ENCODE data around the gene CYP39A1.

DNA sequence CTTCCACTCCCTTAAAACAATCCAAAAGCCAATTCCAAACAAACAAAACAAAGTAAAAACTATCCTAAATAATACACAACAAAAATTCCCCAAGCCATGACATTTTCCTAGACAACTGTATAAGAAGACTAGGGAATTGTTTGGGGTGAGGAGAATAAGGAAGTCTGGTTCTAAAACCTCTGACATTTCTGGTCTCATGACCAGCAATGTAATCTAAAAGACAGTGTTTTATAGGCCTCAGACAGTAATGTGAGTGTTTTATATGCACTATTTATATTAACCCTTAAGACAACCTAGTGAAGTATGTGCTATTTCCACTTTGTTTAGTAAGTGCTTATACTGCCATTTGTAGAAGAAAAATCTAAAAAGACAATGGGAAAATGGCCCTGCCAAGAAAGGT, 148.4 kb downstream of the CYP39A1 start:
- TF ChIP-seq, protein P1, sequence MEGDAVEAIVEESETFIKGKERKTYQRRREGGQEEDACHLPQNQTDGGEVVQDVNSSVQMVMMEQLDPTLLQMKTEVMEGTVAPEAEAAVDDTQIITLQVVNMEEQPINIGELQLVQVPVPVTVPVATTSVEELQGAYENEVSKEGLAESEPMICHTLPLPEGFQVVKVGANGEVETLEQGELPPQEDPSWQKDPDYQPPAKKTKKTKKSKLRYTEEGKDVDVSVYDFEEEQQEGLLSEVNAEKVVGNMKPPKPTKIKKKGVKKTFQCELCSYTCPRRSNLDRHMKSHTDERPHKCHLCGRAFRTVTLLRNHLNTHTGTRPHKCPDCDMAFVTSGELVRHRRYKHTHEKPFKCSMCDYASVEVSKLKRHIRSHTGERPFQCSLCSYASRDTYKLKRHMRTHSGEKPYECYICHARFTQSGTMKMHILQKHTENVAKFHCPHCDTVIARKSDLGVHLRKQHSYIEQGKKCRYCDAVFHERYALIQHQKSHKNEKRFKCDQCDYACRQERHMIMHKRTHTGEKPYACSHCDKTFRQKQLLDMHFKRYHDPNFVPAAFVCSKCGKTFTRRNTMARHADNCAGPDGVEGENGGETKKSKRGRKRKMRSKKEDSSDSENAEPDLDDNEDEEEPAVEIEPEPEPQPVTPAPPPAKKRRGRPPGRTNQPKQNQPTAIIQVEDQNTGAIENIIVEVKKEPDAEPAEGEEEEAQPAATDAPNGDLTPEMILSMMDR (IDR thresholded peaks at IDR 0.05; ENCODE audit: insufficient read depth, low read length), result no peak
- TF ChIP-seq, protein P2, sequence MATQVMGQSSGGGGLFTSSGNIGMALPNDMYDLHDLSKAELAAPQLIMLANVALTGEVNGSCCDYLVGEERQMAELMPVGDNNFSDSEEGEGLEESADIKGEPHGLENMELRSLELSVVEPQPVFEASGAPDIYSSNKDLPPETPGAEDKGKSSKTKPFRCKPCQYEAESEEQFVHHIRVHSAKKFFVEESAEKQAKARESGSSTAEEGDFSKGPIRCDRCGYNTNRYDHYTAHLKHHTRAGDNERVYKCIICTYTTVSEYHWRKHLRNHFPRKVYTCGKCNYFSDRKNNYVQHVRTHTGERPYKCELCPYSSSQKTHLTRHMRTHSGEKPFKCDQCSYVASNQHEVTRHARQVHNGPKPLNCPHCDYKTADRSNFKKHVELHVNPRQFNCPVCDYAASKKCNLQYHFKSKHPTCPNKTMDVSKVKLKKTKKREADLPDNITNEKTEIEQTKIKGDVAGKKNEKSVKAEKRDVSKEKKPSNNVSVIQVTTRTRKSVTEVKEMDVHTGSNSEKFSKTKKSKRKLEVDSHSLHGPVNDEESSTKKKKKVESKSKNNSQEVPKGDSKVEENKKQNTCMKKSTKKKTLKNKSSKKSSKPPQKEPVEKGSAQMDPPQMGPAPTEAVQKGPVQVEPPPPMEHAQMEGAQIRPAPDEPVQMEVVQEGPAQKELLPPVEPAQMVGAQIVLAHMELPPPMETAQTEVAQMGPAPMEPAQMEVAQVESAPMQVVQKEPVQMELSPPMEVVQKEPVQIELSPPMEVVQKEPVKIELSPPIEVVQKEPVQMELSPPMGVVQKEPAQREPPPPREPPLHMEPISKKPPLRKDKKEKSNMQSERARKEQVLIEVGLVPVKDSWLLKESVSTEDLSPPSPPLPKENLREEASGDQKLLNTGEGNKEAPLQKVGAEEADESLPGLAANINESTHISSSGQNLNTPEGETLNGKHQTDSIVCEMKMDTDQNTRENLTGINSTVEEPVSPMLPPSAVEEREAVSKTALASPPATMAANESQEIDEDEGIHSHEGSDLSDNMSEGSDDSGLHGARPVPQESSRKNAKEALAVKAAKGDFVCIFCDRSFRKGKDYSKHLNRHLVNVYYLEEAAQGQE (IDR thresholded peaks at IDR 0.05; ENCODE audit: insufficient replicate concordance, low read depth), result no peak
- no peak for TF ChIP-seq POLR2AphosphoS5 (IDR thresholded peaks at IDR 0.05; ENCODE audit: low read depth)

Measured in HL-60 (cell line).